A673 (cell line): ENCODE results near the gene CCDC186.

Source experiments
- CTCF ChIP-seq: fragments of 300-800, 200-600 bp; sonication (generic); conservative IDR thresholded peaks from 2 replicates; pipeline ENCODE4 v1.5.1; 2017; ENCODE audit warnings: low read depth, mild to moderate bottlenecking, antibody characterized with exemption, low read length, moderate library complexity, mixed read lengths
- EZH2 ChIP-seq: fragments of 200-600 bp; sonication (generic); IDR thresholded peaks from 2 replicates; pipeline ENCODE4 v1.6.1; 2017; ENCODE audit warnings: borderline replicate concordance, low read depth, mild to moderate bottlenecking, mixed read lengths, antibody characterized with exemption, low read length; ENCODE audit not compliant: poor library complexity, severe bottlenecking

- TF ChIP-seq CTCF, result no peak
- TF ChIP-seq EZH2, result no peak
Observed at GRCh38 chr10:114163062-114163461, 10.9 kb downstream of the CCDC186 start.
